H1 (cell line): Measurements from ENCODE around the gene HOXC11. TPM values are rescaled to one million over a fixed set of nuclear protein-coding genes. Genes with fewer than 3 reads are reported as not detected.

ENCODE experiments used
- CTCF ChIA-PET: fragments of 300-600 bp; sonication (Branson Sonifier 250); formaldehyde crosslinking; loops from one replicate; lab custom pipeline; 2021; ENCODE audit not compliant: partially characterized antibody; lab: Charles Lee
- POLR2A ChIA-PET: fragments of 300-600 bp; sonication (Branson Sonifier 250); formaldehyde crosslinking; loops from one replicate; lab custom pipeline; 2021; ENCODE audit warnings: inconsistent platforms; ENCODE audit not compliant: partially characterized antibody; lab: Charles Lee
- DNase-seq, 2 experiments: peaks; one replicate each; pipeline versions ENCODE4 v3.0.0 to v3.0.0-alpha.2; 2010 to 2022; ENCODE audit warnings: low spot score in 2 of 2, low read depth in 1 of 2, mixed read lengths in 1 of 2
- FAIRE-seq: peaks from 2 replicates; lab custom pipeline; 2011; peaks lifted over from hg19 to GRCh38; lab: Jason Lieb, UNC
- H2AFZ ChIP-seq: 2 replicates; pipeline ENCODE4 v1.8.1; 2012; ENCODE audit warnings: low read length, inconsistent platforms
- H2AK5ac ChIP-seq: 2 replicates; pipeline ENCODE4 v1.6.1; 2013; ENCODE audit warnings: low read depth, low read length
- H2BK120ac ChIP-seq: replicated peaks from 2 replicates; pipeline ENCODE3; 2013; ENCODE audit warnings: low read depth, low read length, inconsistent platforms
- H2BK12ac ChIP-seq: 2 replicates; pipeline ENCODE4 v1.6.1; 2013; ENCODE audit warnings: low read depth, low read length
- H2BK15ac ChIP-seq: 2 replicates; pipeline ENCODE4 v1.6.1; 2013; ENCODE audit warnings: low read length
- H2BK20ac ChIP-seq: 2 replicates; pipeline ENCODE4 v1.6.1; 2013; ENCODE audit warnings: low read length
- H2BK5ac ChIP-seq: 2 replicates; pipeline ENCODE4 v1.6.1; 2013; ENCODE audit warnings: low read depth, low read length
- H3K14ac ChIP-seq: 2 replicates; pipeline ENCODE4 v1.6.1; 2013; ENCODE audit warnings: inconsistent platforms; ENCODE audit not compliant: insufficient read length
- H3K18ac ChIP-seq: 2 replicates; pipeline ENCODE4 v1.6.1; 2013; ENCODE audit warnings: low read length; ENCODE audit errors: extremely low read depth
- H3K23ac ChIP-seq: 2 replicates; pipeline ENCODE4 v1.6.1; 2013; ENCODE audit warnings: inconsistent platforms; ENCODE audit not compliant: insufficient read length
- H3K23me2 ChIP-seq: 2 replicates; pipeline ENCODE4 v1.6.1; 2013; ENCODE audit warnings: low read depth, low read length
- H3K27ac ChIP-seq: 2 replicates; pipeline ENCODE4 v1.6.1; 2011; ENCODE audit warnings: low read depth, low read length, inconsistent platforms
- H3K27me3 ChIP-seq, 4 experiments: replicated peaks in 1 of 4; 1 replicate in 1 of 4; 2 replicates in 3 of 4; pipeline versions ENCODE4 v1.6.1 to v1.8.1; 2011 to 2013; ENCODE audit warnings: low read length in 3 of 4, mild to moderate bottlenecking in 3 of 4, inconsistent platforms in 2 of 4, mixed read lengths in 2 of 4, moderate library complexity in 1 of 4; ENCODE audit not compliant: control insufficient read depth in 3 of 4, insufficient read depth in 3 of 4; ENCODE audit errors: extremely low read depth in 1 of 4
- H3K36me3 ChIP-seq, 4 experiments: 2 replicates each; pipeline versions ENCODE4 v1.6.1 to v1.8.1; 2011 to 2013; ENCODE audit warnings: mild to moderate bottlenecking in 4 of 4, low read length in 3 of 4, moderate library complexity in 2 of 4, control low read depth in 1 of 4, inconsistent platforms in 1 of 4; ENCODE audit not compliant: insufficient read depth in 4 of 4, control insufficient read depth in 2 of 4
- H3K4ac ChIP-seq: replicated peaks from 2 replicates; pipeline ENCODE3; 2013; ENCODE audit warnings: low read length, low read depth, mixed read lengths, inconsistent platforms; ENCODE audit not compliant: insufficient read length
- H3K4me1 ChIP-seq, 4 experiments: replicated peaks in 1 of 4; 1 replicate in 1 of 4; 2 replicates in 3 of 4; pipeline versions ENCODE4 v1.6.1 to v1.8.1; 2011 to 2013; ENCODE audit warnings: low read length in 3 of 4, inconsistent platforms in 2 of 4, mixed read lengths in 1 of 4; ENCODE audit not compliant: insufficient read depth in 4 of 4, control insufficient read depth in 3 of 4
- H3K4me2 ChIP-seq, 2 experiments: 2 replicates each; pipeline versions ENCODE4 v1.6.1 to v1.8.1; 2011 to 2013; ENCODE audit warnings: low read depth in 2 of 2, low read length in 2 of 2, control low read depth in 1 of 2, inconsistent platforms in 1 of 2, mild to moderate bottlenecking in 1 of 2; ENCODE audit not compliant: insufficient read depth in 1 of 2
- H3K4me3 ChIP-seq, 4 experiments: fragments of 200-600, 300-600 bp in 1 of 4; sonication (generic), shearing (Covaris generic), sonication (Bioruptor Twin) in 1 of 4; 2 replicates each; pipeline versions ENCODE4 v1.5.1 to v1.8.1; 2011 to 2016; ENCODE audit warnings: low read length in 4 of 4, low read depth in 3 of 4, control low read depth in 2 of 4, inconsistent platforms in 2 of 4, mild to moderate bottlenecking in 2 of 4, mixed read lengths in 1 of 4, moderate library complexity in 1 of 4; ENCODE audit not compliant: insufficient read depth in 2 of 4; ENCODE audit errors: extremely low read depth in 1 of 4
- H3K56ac ChIP-seq: replicated peaks from 2 replicates; pipeline ENCODE3; 2013; ENCODE audit warnings: low read depth, mild to moderate bottlenecking, mixed read lengths, low read length, inconsistent platforms; ENCODE audit not compliant: insufficient read length
- H3K79me1 ChIP-seq: 2 replicates; pipeline ENCODE4 v1.6.1; 2013; ENCODE audit warnings: low read depth, low read length, control low read depth
- H3K79me2 ChIP-seq, 2 experiments: 2 replicates each; pipeline versions ENCODE4 v1.6.1 to v1.8.1; 2012 to 2013; ENCODE audit warnings: low read length in 2 of 2, mild to moderate bottlenecking in 2 of 2, inconsistent platforms in 1 of 2; ENCODE audit not compliant: insufficient read depth in 2 of 2, control insufficient read depth in 1 of 2
- H3K9ac ChIP-seq, 4 experiments: replicated peaks in 1 of 4; 1 replicate in 1 of 4; 2 replicates in 3 of 4; pipeline versions ENCODE4 v1.6.1 to v1.8.1; 2011 to 2013; ENCODE audit warnings: low read depth in 3 of 4, low read length in 3 of 4, control low read depth in 2 of 4, mild to moderate bottlenecking in 2 of 4, moderate library complexity in 2 of 4, inconsistent platforms in 1 of 4; ENCODE audit errors: extremely low read depth in 1 of 4
- H3K9me3 ChIP-seq, 2 experiments: 2 replicates each; pipeline versions ENCODE4 v1.6.1 to v1.8.1; 2012 to 2013; ENCODE audit warnings: mild to moderate bottlenecking in 2 of 2, moderate library complexity in 2 of 2, control low read depth in 1 of 2, inconsistent platforms in 1 of 2, low read depth in 1 of 2, low read length in 1 of 2, mixed read lengths in 1 of 2; ENCODE audit not compliant: insufficient read depth in 2 of 2
- H4K20me1 ChIP-seq, 2 experiments: replicated peaks in 1 of 2; 2 replicates each; pipeline versions ENCODE3 to v1.8.1; 2011 to 2013; ENCODE audit warnings: inconsistent platforms in 2 of 2, low read length in 2 of 2, mild to moderate bottlenecking in 1 of 2; ENCODE audit not compliant: insufficient read depth in 2 of 2, control insufficient read depth in 1 of 2
- H4K5ac ChIP-seq: 2 replicates; pipeline ENCODE4 v1.6.1; 2013; ENCODE audit warnings: low read length, low read depth, mixed read lengths, inconsistent platforms; ENCODE audit not compliant: insufficient read length
- H4K8ac ChIP-seq: 2 replicates; pipeline ENCODE4 v1.8.0; 2013; ENCODE audit warnings: mild to moderate bottlenecking, moderate library complexity, low read length, inconsistent platforms; ENCODE audit not compliant: insufficient read depth; ENCODE audit errors: extremely low read depth
- H4K91ac ChIP-seq: replicated peaks from 2 replicates; pipeline ENCODE3; 2013; ENCODE audit warnings: low read length, mixed read lengths, inconsistent platforms; ENCODE audit not compliant: insufficient read length
- CBX5 ChIP-seq: fragments of 300-800, 300-1000 bp; sonication (generic); IDR thresholded peaks from 2 replicates; pipeline ENCODE4 v1.7.1; 2016; ENCODE audit warnings: antibody characterized with exemption, low read length, low read depth
- EZH2 ChIP-seq: fragments of 200-600 bp; sonication (generic); IDR thresholded peaks from 2 replicates; pipeline ENCODE4 v1.7.1; 2012; ENCODE audit warnings: low read depth, mild to moderate bottlenecking, moderate library complexity, low read length, inconsistent platforms; ENCODE audit not compliant: severe bottlenecking
- HDAC2 ChIP-seq, 2 experiments: fragments of 300-600 bp in 1 of 2; sonication (generic) in 1 of 2; IDR thresholded peaks; 2 replicates each; pipeline ENCODE4 v1.6.1; 2011 to 2012; ENCODE audit warnings: low read depth in 2 of 2, low read length in 2 of 2, mild to moderate bottlenecking in 2 of 2, moderate library complexity in 2 of 2, borderline replicate concordance in 1 of 2, inconsistent platforms in 1 of 2
- JUND ChIP-seq: IDR thresholded peaks from 2 replicates; pipeline ENCODE4 v1.6.1; 2011; ENCODE audit warnings: mild to moderate bottlenecking, improper control_type of control experiment, low read length
- POLR2A ChIP-seq, 2 experiments: IDR thresholded peaks; 1 replicate in 1 of 2; 2 replicates in 1 of 2; pipeline ENCODE4 v1.6.1; 2011; ENCODE audit warnings: low read depth in 2 of 2, low read length in 2 of 2, mild to moderate bottlenecking in 2 of 2; ENCODE audit errors: control extremely low read depth in 1 of 2
- RNF2 ChIP-seq: fragments of 200-900, 300-1000 bp; sonication (generic); IDR thresholded peaks from 2 replicates; pipeline ENCODE4 v1.7.1; 2016; ENCODE audit warnings: borderline replicate concordance, low read depth, mild to moderate bottlenecking, antibody characterized with exemption, low read length; ENCODE audit not compliant: poor library complexity, severe bottlenecking; ENCODE audit errors: missing control alignments
- SIN3A ChIP-seq, 2 experiments: IDR thresholded peaks in 1 of 2; conservative IDR thresholded peaks in 1 of 2; 2 replicates each; pipeline ENCODE4 v1.6.1; 2011 to 2012; ENCODE audit warnings: low read length in 2 of 2, improper control_type of control experiment in 1 of 2, low read depth in 1 of 2, mild to moderate bottlenecking in 1 of 2
- SRF ChIP-seq: IDR thresholded peaks from 2 replicates; pipeline ENCODE4 v1.6.1; 2011; ENCODE audit warnings: mild to moderate bottlenecking, low read depth, low read length, moderate library complexity
- WGBS, 2 experiments: shearing (Covaris generic) in 1 of 2; methylation state at CpG; one replicate each; pipeline versions ENCODE4 v1.1.6 to v1.1.7; 2013 to 2015; ENCODE audit warnings: low lambda C conversion rate in 2 of 2, mixed read lengths in 2 of 2, inconsistent platforms in 1 of 2, low coverage in 1 of 2, missing lambda C conversion rate in 1 of 2; ENCODE audit not compliant: insufficient replicate concordance in 2 of 2, insufficient coverage in 1 of 2, insufficient read length in 1 of 2; ENCODE audit errors: extremely low coverage in 1 of 2, missing lambda C conversion rate in 1 of 2; 5-methylcytosine and 5-hydroxymethylcytosine counted together
- polyA plus RNA-seq, 7 experiments: library from polyadenylated mRNA; depleted of rRNA in 3 of 7; stranded (reverse) in 5 of 7; unstranded in 2 of 7; fragments of >200 nt in 5 of 7; fragments of 200-250 nt in 2 of 7; gene quantifications; 1 replicate in 5 of 7; 2 replicates in 1 of 7; 4 replicates in 1 of 7; pipeline versions ENCODE4 v1.2.1 to v1.2.3, GENCODE V29; 2011 to 2013; ENCODE audit warnings: missing spikeins in 2 of 7, mixed read lengths in 2 of 7
- total RNA-seq: library from RNA; stranded (reverse); fragmentation: NEBNext Ultra II Directional; extraction: Animal tissue kit (Norgen Biotek cat#: 25700); gene quantifications from 2 replicates; pipeline ENCODE4 v1.2.1, GENCODE V29; 2021
- TF ChIP-seq, protein P1 (sequence below): IDR thresholded peaks from 2 replicates; pipeline ENCODE4 v1.6.1; 2012; ENCODE audit warnings: inconsistent platforms

The HOXC11 gene
- total and polyA plus RNA-seq, 2 of the 8 experiments (the other 6 are each of a cell fraction or from before 2014, with no cell fraction given), result not detected

DNA sequence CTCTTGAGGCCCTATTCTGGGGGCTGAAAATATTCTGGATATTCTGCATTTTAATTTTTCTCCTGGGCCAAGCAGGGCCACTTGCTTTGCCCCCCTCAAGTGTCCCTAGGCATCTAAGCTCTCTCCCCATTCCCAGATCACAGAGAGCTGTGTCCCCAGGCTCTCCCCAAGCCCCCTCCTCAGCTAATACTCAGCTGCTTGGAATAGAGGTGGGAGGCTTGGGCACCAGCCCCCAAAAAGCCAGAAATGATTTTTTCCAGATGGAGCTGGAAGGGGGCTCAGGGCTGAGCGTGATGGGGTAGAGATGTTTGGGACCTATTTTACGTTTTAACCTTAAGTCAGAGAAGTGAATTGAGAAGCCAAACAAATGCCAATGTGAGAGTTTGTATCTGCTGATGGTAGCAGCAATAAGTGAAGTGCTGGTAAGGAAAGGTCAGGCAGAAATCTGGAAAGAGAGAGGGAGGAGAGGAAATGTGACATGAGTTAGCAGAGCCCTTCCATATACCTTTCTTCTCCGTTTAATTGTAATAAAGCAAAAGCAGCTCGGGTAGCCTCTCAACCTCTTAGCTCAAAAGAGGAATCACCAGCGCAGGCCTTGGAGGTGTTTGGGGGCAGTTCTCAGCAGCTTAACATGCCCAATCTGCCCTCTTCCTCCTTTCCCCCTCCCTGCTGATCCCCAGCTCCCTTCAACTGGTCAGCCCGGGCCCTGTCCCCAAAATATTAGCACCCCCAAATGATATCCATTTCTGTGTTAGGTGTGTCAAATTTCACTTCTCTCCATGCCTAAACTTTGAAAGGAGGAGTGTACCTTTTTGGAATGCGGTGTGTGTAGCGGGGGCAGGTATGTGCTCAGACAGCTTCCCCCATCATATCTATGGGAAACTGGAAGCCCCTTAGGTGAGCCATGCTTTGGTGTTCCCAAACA, 50.3 kb downstream of the HOXC11 start:
- no peak overlapping the region for H3K4me2 ChIP-seq
- peak overlapping the region; percentile 65; the same call in 1 of the 2 replicates for H2AK5ac ChIP-seq
- H2BK15ac ChIP-seq, result no peak overlapping the region
- H3K23ac ChIP-seq, result no peak overlapping the region
- H3K4ac ChIP-seq, result no peak overlapping the region
- no peaks in the 10 kb centered on the region for H3K79me2 ChIP-seq
- H3K27ac ChIP-seq, result no peak overlapping the region
- H4K20me1 ChIP-seq, result peaks cover 10 to 31% of the 10 kb centered on the region in 2 experiments
- H4K5ac ChIP-seq, result no peak overlapping the region
- H3K79me1 ChIP-seq, result no peaks in the 10 kb centered on the region
- H3K27me3 ChIP-seq, result peaks cover 96 to 100% (median 100%) of the 10 kb centered on the region in 4 experiments
- ChIA-PET CTCF (interaction anchor here (0.8 to 12.5 kb wide), 23 partner anchors 10 to 355 kb away, joined by 3 to 172 read pairs (median 5); partner anchors contain the start of genes HOXC10, HOXC4, HOXC5 and HOXC8), POLR2A (interaction anchor here (0.8 to 1.4 kb wide), 5 partner anchors 11 to 38 kb away, joined by 3 read pairs; partner anchors contain the start of gene HOXC10)
- H3K9ac ChIP-seq, result no peak overlapping the region
- H2BK5ac ChIP-seq, result no peak overlapping the region
- WGBS, 2 experiments, result 14% methylated on average over 8 of the region's 8 CpGs; no CpG with 5 or more reads in 1 of the 2 experiments
- DNase-seq, result no peak
- peaks cover 0 to 7% (median 3%) of the 10 kb centered on the region in 4 experiments; a peak in 5 of 7 replicates for H3K4me1 ChIP-seq
- no peak overlapping the region for H2BK12ac ChIP-seq
- H3K36me3 ChIP-seq, result no peaks in the 10 kb centered on the region; a peak in 1 of 8 replicates
- H3K18ac ChIP-seq, result no peak overlapping the region
- H2AFZ ChIP-seq, result no peak overlapping the region
- H2BK20ac ChIP-seq, result no peak overlapping the region
- H2BK120ac ChIP-seq, result no peak overlapping the region
- no peak overlapping the region for H3K4me3 ChIP-seq
- H3K23me2 ChIP-seq, result peaks cover 3% of the 10 kb centered on the region; the same call in 1 of the 2 replicates
- no peaks in the 10 kb centered on the region for H3K9me3 ChIP-seq
- no peak overlapping the region; the same call in none of the 2 replicates for H4K8ac ChIP-seq
- no peak overlapping the region for H4K91ac ChIP-seq
- no peak overlapping the region for H3K56ac ChIP-seq
- no peak for FAIRE-seq
- no peak overlapping the region for H3K14ac ChIP-seq
- TF ChIP-seq SRF (no peak), RNF2 (peak; percentile 90), POLR2A (IDR thresholded peaks at IDR 0.05; ENCODE audit: control extremely low read depth in 1 of 2, low read depth in 2 of 2, low read length in 2 of 2) (no peak), JUND (no peak), EZH2 (peak; percentile 86), SIN3A (conservative IDR thresholded peaks at IDR 0.05 in 1 of 2, IDR thresholded peaks at IDR 0.05 in 1 of 2; ENCODE audit: low read depth in 1 of 2, low read length in 2 of 2) (no peak), CBX5 (no peak), HDAC2 (IDR thresholded peaks at IDR 0.05; ENCODE audit: borderline replicate concordance in 1 of 2, low read depth in 2 of 2, low read length in 2 of 2) (no peak)
- TF ChIP-seq, protein P1, sequence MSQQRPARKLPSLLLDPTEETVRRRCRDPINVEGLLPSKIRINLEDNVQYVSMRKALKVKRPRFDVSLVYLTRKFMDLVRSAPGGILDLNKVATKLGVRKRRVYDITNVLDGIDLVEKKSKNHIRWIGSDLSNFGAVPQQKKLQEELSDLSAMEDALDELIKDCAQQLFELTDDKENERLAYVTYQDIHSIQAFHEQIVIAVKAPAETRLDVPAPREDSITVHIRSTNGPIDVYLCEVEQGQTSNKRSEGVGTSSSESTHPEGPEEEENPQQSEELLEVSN, result no peak
